ENCODE data around the gene CIB2. TPM values are rescaled to one million over a fixed set of nuclear protein-coding genes. Genes with fewer than 3 reads are reported as not detected.

Gene CIB2
- total RNA-seq, 1 donor: 1.9 TPM

DNA sequence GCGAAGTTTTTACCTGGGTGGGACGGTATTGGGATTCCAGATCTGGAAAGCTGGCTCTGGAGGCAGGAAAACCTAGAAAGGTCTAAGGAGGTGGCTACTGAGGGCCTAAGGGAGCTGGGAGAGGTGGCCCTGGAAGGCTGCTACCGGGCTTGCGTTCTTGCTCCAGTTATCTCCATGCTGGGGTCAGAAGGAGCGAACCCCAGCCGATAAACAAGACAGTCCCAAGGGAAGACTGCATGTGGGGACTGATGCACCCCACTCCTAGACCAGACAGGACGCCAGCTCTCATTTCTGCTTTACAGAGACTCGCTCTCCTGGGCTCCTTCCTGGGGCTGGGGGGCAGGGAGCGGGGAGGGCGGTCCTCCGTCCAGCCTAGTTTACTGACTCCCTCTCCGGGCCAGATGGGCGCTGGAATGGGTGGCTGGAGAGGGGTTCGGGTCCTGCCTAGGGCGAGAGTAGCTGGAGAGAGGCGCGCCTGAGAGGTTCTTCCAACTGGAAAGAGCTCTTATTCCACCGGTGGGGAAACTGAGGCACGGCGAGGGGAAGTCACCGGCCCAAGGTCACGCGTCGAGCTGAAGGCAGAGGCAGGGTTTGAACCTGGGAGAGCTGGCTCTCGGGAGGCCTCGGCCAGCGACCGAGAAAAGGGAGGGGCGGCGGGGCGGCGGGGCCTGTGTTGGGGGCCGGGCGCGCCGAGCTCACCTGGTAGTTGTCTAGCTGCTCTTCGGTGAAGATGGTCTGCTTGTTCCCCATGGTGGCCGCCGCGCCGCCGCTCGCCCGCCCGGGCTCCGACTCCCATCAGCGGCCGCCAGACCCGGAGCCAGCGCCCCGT is 565 bp downstream of the CIB2 start:
- Histone ChIP-seq H3K4me1 (ENCODE audit: insufficient read depth, low read length) (peaks cover 13% of the 10 kb centered on the region), H3K4me3 (ENCODE audit: low read length) (peak overlapping the region; percentile 59), H3K9me3 (ENCODE audit: low read depth, low read length) (no peaks in the 10 kb centered on the region), H3K27me3 (ENCODE audit: insufficient read depth, low read length) (no peaks in the 10 kb centered on the region)

DNA sequence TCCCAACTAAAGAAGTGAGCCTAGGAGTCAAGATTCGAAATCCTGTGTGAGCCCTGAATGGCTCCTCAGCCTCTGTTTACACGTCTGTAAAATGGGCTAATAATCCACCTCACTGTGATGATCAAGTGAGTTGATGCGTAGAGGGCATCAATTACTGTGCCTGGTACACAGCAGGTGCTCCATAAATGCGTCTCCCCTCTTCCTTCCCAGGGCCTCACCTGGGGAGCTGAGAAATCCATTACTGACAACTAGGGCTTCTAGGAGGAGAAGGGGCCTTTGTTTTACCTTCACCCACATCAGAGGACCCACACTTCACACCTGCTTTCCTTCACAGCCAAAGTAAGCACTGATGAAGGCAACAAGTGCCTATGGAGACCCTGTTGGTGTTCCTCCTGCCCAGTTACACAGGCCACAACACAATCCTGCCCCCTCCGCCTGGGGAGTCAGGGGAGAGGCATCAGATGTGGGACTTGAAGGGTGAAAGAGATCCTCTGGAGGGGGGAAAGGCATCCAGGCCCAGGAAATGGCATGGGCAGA is 1.4 kb downstream of the CIB2 start:
- no peaks in the 10 kb centered on the region for H3K27me3 ChIP-seq (ENCODE audit: insufficient read depth, low read length)
- peaks cover 13% of the 10 kb centered on the region for H3K4me1 ChIP-seq (ENCODE audit: insufficient read depth, low read length)
- H3K9me3 ChIP-seq (ENCODE audit: low read depth, low read length): no peaks in the 10 kb centered on the region
- H3K4me3 ChIP-seq (ENCODE audit: low read length): no peak overlapping the region

DNA sequence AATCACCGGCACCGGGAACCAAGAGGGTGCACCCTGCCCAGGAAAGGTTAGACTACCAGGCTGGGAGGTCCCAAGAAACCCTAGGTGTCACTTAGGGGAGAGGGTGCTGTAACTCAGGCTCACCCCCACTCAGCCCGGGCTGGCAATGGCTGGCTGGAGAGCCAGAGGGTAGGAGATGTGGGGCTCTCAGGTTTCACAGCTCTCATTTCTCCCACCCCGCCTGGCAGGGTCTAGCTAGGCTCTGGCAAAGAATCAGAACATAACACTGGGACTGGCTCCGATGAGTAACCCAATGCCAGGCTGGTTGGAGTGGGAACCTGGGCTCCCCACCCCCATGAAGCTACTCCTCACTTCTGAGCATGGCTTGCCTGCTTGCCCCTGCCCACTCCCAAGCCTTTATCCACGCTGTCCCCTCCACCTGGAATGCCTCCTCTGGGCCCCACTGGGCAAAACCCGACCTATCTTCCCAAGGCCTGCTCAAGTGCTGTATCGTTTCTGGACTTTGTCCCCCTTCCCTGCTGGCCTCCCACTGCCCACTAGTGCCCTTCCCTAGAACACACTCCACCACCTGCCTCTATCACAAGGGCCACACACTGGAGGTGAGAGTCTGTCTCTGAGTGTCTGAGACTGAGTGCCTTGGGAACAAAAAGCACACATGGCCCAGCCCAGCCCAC is 2.0 kb downstream of the CIB2 start:
- Histone ChIP-seq H3K27me3 (ENCODE audit: insufficient read depth, low read length) (no peaks in the 10 kb centered on the region), H3K4me3 (ENCODE audit: low read length) (no peak overlapping the region), H3K9me3 (ENCODE audit: low read depth, low read length) (no peaks in the 10 kb centered on the region), H3K4me1 (ENCODE audit: insufficient read depth, low read length) (peaks cover 13% of the 10 kb centered on the region)

DNA sequence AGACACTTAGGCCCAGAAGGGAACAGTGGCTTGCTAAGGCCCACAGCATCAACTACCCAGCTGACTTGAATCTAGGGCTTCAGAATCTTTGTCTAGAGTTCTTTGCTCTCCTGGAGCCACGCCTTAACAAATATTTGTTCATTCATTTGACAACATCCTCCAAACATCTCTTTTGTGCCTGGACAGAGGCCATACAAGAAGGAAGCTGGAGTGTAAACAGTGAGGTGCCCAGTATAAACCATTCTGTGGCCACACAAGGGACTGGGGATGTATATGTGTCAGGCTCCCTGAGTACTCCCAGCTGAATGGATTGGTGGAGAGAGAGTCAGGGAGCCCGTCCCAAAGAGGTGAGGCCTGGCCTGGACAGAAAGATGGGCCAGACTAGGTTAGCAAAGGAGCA is 3.4 kb downstream of the CIB2 start:
- no peak overlapping the region for H3K4me3 ChIP-seq (ENCODE audit: low read length)
- H3K9me3 ChIP-seq (ENCODE audit: low read depth, low read length): no peaks in the 10 kb centered on the region
- H3K4me1 ChIP-seq (ENCODE audit: insufficient read depth, low read length): peaks cover 13% of the 10 kb centered on the region
- no peaks in the 10 kb centered on the region for H3K27me3 ChIP-seq (ENCODE audit: insufficient read depth, low read length)

DNA sequence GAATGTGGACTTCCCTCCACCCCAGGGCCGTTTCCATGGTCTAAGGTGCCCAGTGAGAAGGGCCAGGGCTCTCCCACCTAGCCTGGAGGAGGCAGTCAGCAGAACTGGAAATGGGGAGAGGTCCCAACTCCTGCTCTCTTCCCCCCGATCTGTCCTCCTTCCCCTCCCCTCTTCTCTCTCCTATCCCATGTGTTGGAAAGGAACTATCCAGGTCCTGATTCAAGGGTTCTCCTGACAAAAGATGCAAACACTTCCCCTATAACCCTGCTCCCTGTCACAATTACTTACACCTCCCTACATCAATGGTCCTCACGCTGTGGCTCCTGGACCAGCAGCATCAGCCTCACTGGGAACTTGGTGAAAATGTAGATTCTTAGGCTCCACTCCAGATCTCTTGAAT is 6.0 kb downstream of the CIB2 start:
- no peaks in the 10 kb centered on the region for H3K27me3 ChIP-seq (ENCODE audit: insufficient read depth, low read length)
- H3K4me3 ChIP-seq (ENCODE audit: low read length): no peak overlapping the region
- H3K4me1 ChIP-seq (ENCODE audit: insufficient read depth, low read length): no peaks in the 10 kb centered on the region
- H3K9me3 ChIP-seq (ENCODE audit: low read depth, low read length): no peaks in the 10 kb centered on the region

DNA sequence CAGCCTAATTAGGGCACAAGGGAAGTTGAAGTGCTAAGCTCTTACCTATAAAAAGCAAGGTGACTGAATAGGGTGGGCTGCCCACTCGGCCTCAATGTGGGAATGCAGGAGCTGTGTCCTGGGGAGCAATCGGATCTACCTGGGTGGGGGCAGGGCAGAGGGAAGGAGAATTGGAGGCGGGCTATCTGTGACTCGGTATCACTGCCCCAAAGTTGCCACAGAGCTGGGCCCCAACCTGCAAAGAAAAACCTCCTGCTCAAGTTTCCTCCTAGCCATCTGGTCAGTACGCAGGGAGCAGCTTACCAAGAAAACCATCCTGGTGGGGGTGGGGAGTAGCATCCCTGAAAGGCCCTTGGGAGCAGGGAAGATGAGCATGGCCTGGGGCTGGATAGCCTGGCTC is 10.7 kb downstream of the CIB2 start:
- H3K4me3 ChIP-seq (ENCODE audit: low read length): no peak overlapping the region
- no peaks in the 10 kb centered on the region for H3K27me3 ChIP-seq (ENCODE audit: insufficient read depth, low read length)

DNA sequence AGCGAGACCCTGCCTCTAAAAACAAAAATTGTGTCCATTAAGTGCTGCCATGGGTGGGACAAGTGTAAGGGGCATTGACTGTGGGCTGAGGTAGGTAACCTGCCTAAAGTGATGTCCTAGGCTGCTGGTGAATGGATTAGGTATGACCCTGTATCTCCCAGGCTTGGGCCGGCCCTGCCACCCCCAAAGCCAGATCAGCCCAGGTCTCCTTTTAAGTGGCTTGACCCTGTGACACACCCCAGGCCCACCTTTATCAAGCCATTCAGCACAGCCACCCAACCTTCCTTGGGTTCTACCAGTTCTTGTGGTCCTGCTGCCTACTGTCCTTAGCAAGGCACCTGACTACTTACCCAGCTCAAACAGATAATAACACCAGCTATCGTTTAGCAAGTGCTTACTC is 18.7 kb downstream of the CIB2 start:
- no peak overlapping the region for H3K4me3 ChIP-seq (ENCODE audit: low read length)
- no peaks in the 10 kb centered on the region for H3K9me3 ChIP-seq (ENCODE audit: low read depth, low read length)
- no peaks in the 10 kb centered on the region for H3K27me3 ChIP-seq (ENCODE audit: insufficient read depth, low read length)
- no peaks in the 10 kb centered on the region for H3K4me1 ChIP-seq (ENCODE audit: insufficient read depth, low read length)

More for the DNA sequence above, 10.7 kb downstream of the CIB2 start:
- Histone ChIP-seq H3K4me1 (ENCODE audit: insufficient read depth, low read length) (no peaks in the 10 kb centered on the region), H3K9me3 (ENCODE audit: low read depth, low read length) (no peaks in the 10 kb centered on the region)

DNA sequence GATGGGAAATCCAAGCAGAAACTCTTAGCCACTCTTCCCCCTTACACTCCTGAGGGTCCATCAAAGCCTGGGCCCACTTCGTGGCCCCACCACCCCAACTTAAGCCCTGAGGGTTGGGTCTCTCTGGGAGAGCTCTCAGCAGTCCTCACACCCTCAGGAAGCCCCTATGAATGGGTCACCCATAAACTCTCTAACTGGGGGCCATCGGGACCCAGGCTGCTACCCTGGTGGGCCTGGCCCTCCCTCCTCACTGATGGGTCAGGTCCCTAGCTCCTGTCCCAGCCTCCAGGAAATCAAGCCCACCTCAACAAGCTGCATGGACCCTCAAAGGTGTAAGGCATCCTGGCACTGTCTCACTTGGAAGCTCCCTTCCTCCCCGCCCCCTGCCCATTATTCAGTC is 19.5 kb downstream of the CIB2 start:
- Histone ChIP-seq H3K27me3 (ENCODE audit: insufficient read depth, low read length) (no peaks in the 10 kb centered on the region), H3K4me1 (ENCODE audit: insufficient read depth, low read length) (no peaks in the 10 kb centered on the region), H3K4me3 (ENCODE audit: low read length) (no peak overlapping the region), H3K9me3 (ENCODE audit: low read depth, low read length) (no peaks in the 10 kb centered on the region)

DNA sequence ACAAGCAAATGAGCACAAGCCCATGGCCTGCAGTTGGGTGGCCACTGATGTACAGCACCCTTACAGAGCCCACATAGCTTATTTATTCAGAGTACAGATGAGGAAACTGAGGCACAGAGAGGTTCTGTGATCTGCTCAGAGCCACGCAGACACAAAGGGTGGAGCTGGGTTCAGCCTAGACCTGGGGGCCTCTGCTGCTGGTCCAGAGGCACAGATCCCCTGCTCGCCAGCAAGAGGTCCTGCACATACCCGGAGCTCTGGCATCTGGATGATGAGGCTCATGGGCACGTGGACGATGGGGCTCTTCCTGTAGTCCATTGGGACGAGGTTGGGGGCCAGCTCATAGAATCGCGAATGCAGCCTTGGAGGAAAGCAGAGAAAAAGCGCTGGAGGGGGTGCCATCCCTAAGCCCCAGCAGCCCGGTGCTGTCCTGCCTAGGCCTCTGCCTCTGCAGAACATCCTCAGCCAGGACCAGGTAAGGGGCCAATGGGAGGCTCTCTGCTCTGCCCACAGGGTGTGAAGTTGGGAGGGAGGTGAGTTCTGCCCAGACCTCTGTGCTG is 20.2 kb downstream of the CIB2 start:
- Histone ChIP-seq H3K9me3 (ENCODE audit: low read depth, low read length) (no peaks in the 10 kb centered on the region), H3K4me3 (ENCODE audit: low read length) (no peak overlapping the region), H3K27me3 (ENCODE audit: insufficient read depth, low read length) (no peaks in the 10 kb centered on the region), H3K4me1 (ENCODE audit: insufficient read depth, low read length) (peaks cover 2% of the 10 kb centered on the region)

DNA sequence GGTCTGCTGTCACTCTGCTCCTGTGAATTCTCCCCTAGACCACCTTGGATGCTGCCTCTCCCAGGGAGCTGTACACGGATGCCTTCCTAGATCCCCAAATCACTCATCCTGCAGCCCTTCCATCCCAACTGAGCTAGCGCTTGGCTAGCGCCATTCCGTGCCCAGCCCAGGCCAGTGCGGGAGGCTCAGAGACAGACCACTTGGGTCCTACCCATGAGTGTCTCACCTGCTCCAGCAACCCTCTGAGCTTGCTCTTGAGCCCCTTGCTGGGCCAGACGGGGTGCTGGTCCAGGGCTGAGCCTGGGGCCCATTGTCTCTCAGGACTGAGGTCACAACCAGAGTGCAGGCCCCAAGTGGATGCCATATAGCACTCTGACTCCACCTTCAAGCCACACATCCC is 21.1 kb downstream of the CIB2 start:
- peaks cover 11% of the 10 kb centered on the region for H3K4me1 ChIP-seq (ENCODE audit: insufficient read depth, low read length)
- H3K4me3 ChIP-seq (ENCODE audit: low read length): no peak overlapping the region
- H3K27me3 ChIP-seq (ENCODE audit: insufficient read depth, low read length): no peaks in the 10 kb centered on the region

DNA sequence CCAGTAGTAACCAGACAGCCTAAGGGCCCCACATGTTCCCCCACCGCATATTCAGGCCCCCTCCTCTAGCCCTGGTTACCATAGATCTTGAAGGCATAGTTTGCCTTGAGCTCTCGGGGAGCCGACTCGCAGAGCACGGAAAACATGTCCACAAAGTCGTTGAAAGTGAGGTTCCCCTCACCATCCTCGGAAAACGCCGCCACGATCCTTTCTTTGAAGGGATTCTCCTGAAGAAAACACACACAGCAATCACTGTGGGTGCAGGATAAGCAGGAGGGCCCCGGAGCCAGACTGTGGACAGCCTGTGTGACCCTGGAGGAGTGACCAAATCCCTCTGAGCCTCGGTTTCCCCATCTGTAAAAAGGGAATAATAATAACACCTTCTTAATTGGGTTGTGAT is 22.1 kb downstream of the CIB2 start:
- H3K4me3 ChIP-seq (ENCODE audit: low read length): no peak overlapping the region
- H3K27me3 ChIP-seq (ENCODE audit: insufficient read depth, low read length): no peaks in the 10 kb centered on the region
- no peaks in the 10 kb centered on the region for H3K9me3 ChIP-seq (ENCODE audit: low read depth, low read length)
- peaks cover 20% of the 10 kb centered on the region for H3K4me1 ChIP-seq (ENCODE audit: insufficient read depth, low read length)

More for the DNA sequence above, 21.1 kb downstream of the CIB2 start:
- H3K9me3 ChIP-seq (ENCODE audit: low read depth, low read length): no peaks in the 10 kb centered on the region

DNA sequence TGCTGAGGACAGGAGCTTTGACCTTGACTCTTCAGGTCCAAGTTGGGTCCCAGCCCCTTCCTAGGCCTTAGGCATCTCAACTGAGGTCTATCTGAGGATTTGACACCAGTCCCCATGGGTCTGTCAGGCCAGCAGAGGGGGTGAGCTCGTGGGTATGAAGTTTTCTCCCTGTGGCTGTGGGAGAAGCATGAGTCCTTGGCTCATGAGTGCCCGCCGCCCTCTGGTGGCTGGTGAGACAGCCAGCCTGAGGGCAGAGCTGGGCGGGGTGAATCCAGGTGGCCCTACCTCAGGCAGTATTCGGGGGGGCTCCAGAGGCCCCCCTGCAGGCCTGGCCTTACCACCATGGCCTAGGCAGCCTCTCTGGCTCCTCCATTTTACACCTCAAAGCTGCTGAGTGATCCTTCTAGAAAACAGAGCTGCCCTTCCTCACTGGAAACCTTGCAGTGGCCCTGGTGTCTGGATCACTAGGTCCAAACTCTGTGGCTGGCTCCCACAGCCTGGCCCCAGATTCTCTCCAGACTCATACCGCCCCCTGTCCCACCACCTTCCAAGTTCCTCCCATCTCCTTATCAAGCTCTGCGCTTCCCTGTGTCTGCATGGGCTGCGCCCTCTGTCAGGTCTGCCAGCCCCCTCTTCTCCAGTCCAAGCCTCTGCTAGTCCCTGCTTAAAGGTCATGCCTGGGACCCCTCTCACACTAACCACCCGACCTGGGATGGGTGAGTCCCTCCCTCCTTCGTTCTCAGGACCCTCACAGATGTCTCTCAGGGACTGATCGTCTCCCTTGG is 22.8 kb downstream of the CIB2 start:
- H3K4me1 ChIP-seq (ENCODE audit: insufficient read depth, low read length): peaks cover 27% of the 10 kb centered on the region
- H3K4me3 ChIP-seq (ENCODE audit: low read length): no peak overlapping the region
- H3K9me3 ChIP-seq (ENCODE audit: low read depth, low read length): no peaks in the 10 kb centered on the region
- H3K27me3 ChIP-seq (ENCODE audit: insufficient read depth, low read length): no peaks in the 10 kb centered on the region

DNA sequence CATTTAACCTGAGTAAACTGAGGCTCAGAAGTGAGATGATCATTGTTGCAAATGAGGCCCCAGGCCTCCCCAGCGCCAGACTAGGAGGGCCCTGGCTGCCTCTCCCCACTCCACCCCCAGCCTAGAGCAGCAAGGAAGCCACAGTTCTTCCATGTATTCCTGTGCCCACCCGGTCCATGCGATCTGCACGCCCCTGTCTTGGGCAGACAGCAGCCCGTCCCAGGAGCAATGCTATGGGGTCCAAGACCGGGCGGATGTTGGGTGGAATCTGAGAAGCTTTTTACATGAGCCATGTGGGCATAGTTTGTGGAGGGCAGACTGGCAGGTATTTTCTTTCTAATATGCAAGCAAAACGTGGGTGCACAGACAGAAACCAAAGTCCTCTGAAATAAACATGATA is 23.8 kb downstream of the CIB2 start:
- H3K4me1 ChIP-seq (ENCODE audit: insufficient read depth, low read length): peaks cover 37% of the 10 kb centered on the region
- no peak overlapping the region for H3K4me3 ChIP-seq (ENCODE audit: low read length)
- H3K27me3 ChIP-seq (ENCODE audit: insufficient read depth, low read length): no peaks in the 10 kb centered on the region
- H3K9me3 ChIP-seq (ENCODE audit: low read depth, low read length): no peaks in the 10 kb centered on the region

DNA sequence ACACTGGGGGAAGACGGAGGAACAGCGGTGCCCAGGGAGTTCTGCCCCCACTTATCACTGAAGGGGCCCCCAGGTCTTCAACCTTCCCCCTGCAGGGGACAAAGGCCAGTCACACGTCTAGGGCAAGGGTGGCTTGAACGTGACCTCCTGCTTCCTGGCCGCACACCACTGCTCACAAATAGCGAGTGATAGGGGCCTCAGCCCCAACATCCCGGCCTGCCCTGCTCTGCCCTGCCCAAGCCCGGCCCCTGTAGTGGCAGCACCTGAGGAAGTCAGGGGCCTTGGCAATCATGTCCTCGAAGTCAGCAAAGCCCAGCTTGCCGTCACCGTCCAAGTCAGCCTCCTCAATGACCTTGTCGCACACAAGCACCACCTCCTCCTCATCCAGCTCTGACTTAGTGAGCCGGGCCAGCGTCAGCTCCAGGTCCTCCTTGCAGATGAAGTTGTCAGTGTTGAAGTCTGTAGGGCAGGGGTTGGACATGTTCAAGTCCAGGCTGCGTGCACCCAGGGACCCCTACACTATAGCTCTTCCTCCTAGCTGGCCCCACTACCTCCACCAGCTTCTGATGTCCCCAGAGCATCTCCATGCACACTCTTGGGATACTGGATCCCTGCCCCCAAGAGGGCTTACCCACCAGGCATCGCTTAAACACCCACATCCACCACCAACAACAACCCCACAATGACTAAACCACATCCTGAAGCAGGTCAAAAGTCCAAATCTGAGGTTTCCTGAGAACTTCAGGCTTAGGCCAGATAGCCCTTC is 25.6 kb downstream of the CIB2 start:
- H3K27me3 ChIP-seq (ENCODE audit: insufficient read depth, low read length): no peaks in the 10 kb centered on the region
- H3K4me3 ChIP-seq (ENCODE audit: low read length): no peak overlapping the region
- no peaks in the 10 kb centered on the region for H3K9me3 ChIP-seq (ENCODE audit: low read depth, low read length)
- peaks cover 37% of the 10 kb centered on the region for H3K4me1 ChIP-seq (ENCODE audit: insufficient read depth, low read length)

Data from mononuclear cell (primary cell).